Activated T-helper 17 cell treated with anti-CD3 and anti-CD28 coated beads, Interleukin-2, amount 50 U/mL, for 72 hours (primary cell): Measurements from ENCODE around the gene NALCN. TPM values are rescaled to one million over a fixed set of nuclear protein-coding genes. Genes with fewer than 3 reads are reported as not detected.

Experiments used
- ATAC-seq: fragments of 150-1000 bp; cut with Tn5 transposase; replicated peaks from 2 replicates; pipeline ENCODE4 v1.10.0; 2021; ENCODE audit warnings: mild to moderate bottlenecking, moderate library complexity
- H3K27ac Mint-ChIP-seq: one replicate; pipeline ENCODE4 v1.8.0; 2022; ENCODE audit warnings: mixed read lengths
- H3K27me3 Mint-ChIP-seq: one replicate; pipeline ENCODE4 v1.8.0; 2022; ENCODE audit warnings: mixed read lengths
- H3K36me3 Mint-ChIP-seq: one replicate; pipeline ENCODE4 v1.8.0; 2022; ENCODE audit warnings: low read depth, mild to moderate bottlenecking, mixed read lengths
- H3K4me1 Mint-ChIP-seq: one replicate; pipeline ENCODE4 v1.8.0; 2022; ENCODE audit warnings: mixed read lengths
- H3K4me3 Mint-ChIP-seq: one replicate; pipeline ENCODE4 v1.8.0; 2022; ENCODE audit warnings: mild to moderate bottlenecking, mixed read lengths
- H3K9me3 Mint-ChIP-seq: one replicate; pipeline ENCODE4 v1.8.0; 2022; ENCODE audit warnings: mixed read lengths
- total RNA-seq, 2 donors: library from RNA; stranded (reverse); gene quantifications; one replicate each; pipeline ENCODE4 v1.2.3, GENCODE V29; 2022

Gene NALCN
- total RNA-seq, 2 donors from 2014 or later: not detected

- Mint-ChIP-seq H3K4me3 (no peak overlapping the region), H3K36me3 (no peaks in the 10 kb centered on the region), H3K4me1 (no peaks in the 10 kb centered on the region), H3K9me3 (no peaks in the 10 kb centered on the region), H3K27ac (no peak overlapping the region), H3K27me3 (peaks cover 5% of the 10 kb centered on the region)
- no peak for ATAC-seq
Measured at GRCh38 chr13:101397742-101398141, 18.6 kb downstream of the NALCN start.

GRCh38 chr13:101394605-101395004, 21.7 kb downstream of the NALCN start:
- H3K27ac Mint-ChIP-seq: no peak overlapping the region
- no peaks in the 10 kb centered on the region for H3K9me3 Mint-ChIP-seq
- H3K4me1 Mint-ChIP-seq: peaks cover 7% of the 10 kb centered on the region
- no peak for ATAC-seq
- no peak overlapping the region for H3K4me3 Mint-ChIP-seq
- no peaks in the 10 kb centered on the region for H3K36me3 Mint-ChIP-seq
- H3K27me3 Mint-ChIP-seq: peaks cover 7% of the 10 kb centered on the region

GRCh38 chr13:101393140-101393539, 23.2 kb downstream of the NALCN start:
- H3K4me1 Mint-ChIP-seq: peaks cover 7% of the 10 kb centered on the region
- H3K4me3 Mint-ChIP-seq: no peak overlapping the region
- ATAC-seq: no peak
- no peaks in the 10 kb centered on the region for H3K9me3 Mint-ChIP-seq
- H3K27me3 Mint-ChIP-seq: peaks cover 12% of the 10 kb centered on the region
- no peaks in the 10 kb centered on the region for H3K36me3 Mint-ChIP-seq
- no peak overlapping the region for H3K27ac Mint-ChIP-seq

GRCh38 chr13:101390461-101390860, 25.8 kb downstream of the NALCN start:
- Mint-ChIP-seq H3K9me3 (no peaks in the 10 kb centered on the region), H3K27me3 (peaks cover 12% of the 10 kb centered on the region), H3K36me3 (no peaks in the 10 kb centered on the region), H3K27ac (no peak overlapping the region), H3K4me1 (peaks cover 7% of the 10 kb centered on the region), H3K4me3 (no peak overlapping the region)
- ATAC-seq: no peak

GRCh38 chr13:101384929-101385328, 31.4 kb downstream of the NALCN start:
- Mint-ChIP-seq H3K4me1 (no peaks in the 10 kb centered on the region), H3K4me3 (no peak overlapping the region), H3K36me3 (no peaks in the 10 kb centered on the region), H3K27ac (no peak overlapping the region), H3K9me3 (no peaks in the 10 kb centered on the region), H3K27me3 (peaks cover 16% of the 10 kb centered on the region)
- ATAC-seq: no peak

GRCh38 chr13:101383595-101383994, 32.7 kb downstream of the NALCN start:
- Mint-ChIP-seq H3K36me3 (no peaks in the 10 kb centered on the region), H3K4me3 (no peak overlapping the region), H3K9me3 (no peaks in the 10 kb centered on the region), H3K27ac (no peak overlapping the region), H3K27me3 (peaks cover 12% of the 10 kb centered on the region), H3K4me1 (no peaks in the 10 kb centered on the region)
- ATAC-seq: no peak

GRCh38 chr13:101382701-101383100, 33.6 kb downstream of the NALCN start:
- Mint-ChIP-seq H3K4me1 (no peaks in the 10 kb centered on the region), H3K4me3 (no peak overlapping the region), H3K27me3 (peaks cover 12% of the 10 kb centered on the region), H3K9me3 (no peaks in the 10 kb centered on the region), H3K36me3 (no peaks in the 10 kb centered on the region), H3K27ac (no peak overlapping the region)
- no peak for ATAC-seq

GRCh38 chr13:101382086-101382485, 34.2 kb downstream of the NALCN start:
- Mint-ChIP-seq H3K36me3 (no peaks in the 10 kb centered on the region), H3K4me1 (no peaks in the 10 kb centered on the region), H3K4me3 (no peak overlapping the region), H3K27me3 (peaks cover 12% of the 10 kb centered on the region), H3K27ac (no peak overlapping the region), H3K9me3 (no peaks in the 10 kb centered on the region)
- no peak for ATAC-seq

GRCh38 chr13:101360525-101360924, 55.8 kb downstream of the NALCN start:
- no peak overlapping the region for H3K4me3 Mint-ChIP-seq
- H3K9me3 Mint-ChIP-seq: no peaks in the 10 kb centered on the region
- peaks cover 4% of the 10 kb centered on the region for H3K27me3 Mint-ChIP-seq
- no peak for ATAC-seq
- no peaks in the 10 kb centered on the region for H3K36me3 Mint-ChIP-seq
- H3K4me1 Mint-ChIP-seq: no peaks in the 10 kb centered on the region
- H3K27ac Mint-ChIP-seq: no peak overlapping the region

GRCh38 chr13:101354895-101355294, 61.4 kb downstream of the NALCN start:
- Mint-ChIP-seq H3K4me3 (no peak overlapping the region), H3K4me1 (no peaks in the 10 kb centered on the region), H3K27ac (no peak overlapping the region), H3K36me3 (no peaks in the 10 kb centered on the region), H3K27me3 (peaks cover 17% of the 10 kb centered on the region), H3K9me3 (no peaks in the 10 kb centered on the region)
- ATAC-seq: no peak

GRCh38 chr13:101346942-101347728, 69.2 kb downstream of the NALCN start:
- no peaks in the 10 kb centered on the region for H3K4me1 Mint-ChIP-seq
- H3K4me3 Mint-ChIP-seq: no peak overlapping the region
- no peaks in the 10 kb centered on the region for H3K36me3 Mint-ChIP-seq
- peak; percentile 57 for ATAC-seq
- no peak overlapping the region for H3K27ac Mint-ChIP-seq
- H3K9me3 Mint-ChIP-seq: no peaks in the 10 kb centered on the region
- H3K27me3 Mint-ChIP-seq: peaks cover 9% of the 10 kb centered on the region

- Mint-ChIP-seq H3K36me3 (no peaks in the 10 kb centered on the region), H3K4me3 (no peak overlapping the region), H3K27ac (no peak overlapping the region), H3K9me3 (no peaks in the 10 kb centered on the region), H3K27me3 (peaks cover 7% of the 10 kb centered on the region), H3K4me1 (no peaks in the 10 kb centered on the region)
- no peak for ATAC-seq
Measured at GRCh38 chr13:101346161-101346560, 70.1 kb downstream of the NALCN start.

GRCh38 chr13:101343128-101343787, 73.0 kb downstream of the NALCN start:
- Mint-ChIP-seq H3K4me3 (no peak overlapping the region), H3K36me3 (no peaks in the 10 kb centered on the region), H3K9me3 (no peaks in the 10 kb centered on the region), H3K4me1 (no peaks in the 10 kb centered on the region), H3K27me3 (peaks cover 3% of the 10 kb centered on the region), H3K27ac (no peak overlapping the region)
- no peak for ATAC-seq

- Mint-ChIP-seq H3K36me3 (no peaks in the 10 kb centered on the region), H3K4me1 (no peaks in the 10 kb centered on the region), H3K27ac (no peak overlapping the region), H3K27me3 (peaks cover 3% of the 10 kb centered on the region), H3K9me3 (no peaks in the 10 kb centered on the region), H3K4me3 (no peak overlapping the region)
- no peak for ATAC-seq
Measured at GRCh38 chr13:101341464-101341863, 74.8 kb downstream of the NALCN start.

GRCh38 chr13:101339202-101339601, 77.1 kb downstream of the NALCN start:
- Mint-ChIP-seq H3K4me1 (no peaks in the 10 kb centered on the region), H3K27me3 (peaks cover 3% of the 10 kb centered on the region), H3K9me3 (no peaks in the 10 kb centered on the region), H3K36me3 (no peaks in the 10 kb centered on the region), H3K4me3 (no peak overlapping the region), H3K27ac (no peak overlapping the region)
- no peak for ATAC-seq
